Peyer's patch (tissue), 4 donors: Measurements from ENCODE around the gene CFAP99.

Experiments
- POLR2A ChIP-seq, 2 donors: fragments of 450-650 bp; IDR thresholded peaks; one replicate each; pipeline ENCODE4 v1.5.1; 2017; ENCODE audit warnings: antibody characterized with exemption in 2 of 2, mild to moderate bottlenecking in 2 of 2, moderate library complexity in 2 of 2
- TF ChIP-seq, protein P1 (sequence below), 6 experiments: fragments of 450-650 bp in 4 of 6; fragments of 200-600 bp in 2 of 6; sonication (generic) in 1 of 6; IDR thresholded peaks; one replicate each; pipeline ENCODE4 v1.5.1; 2017 to 2019; ENCODE audit warnings: antibody characterized with exemption in 6 of 6, mild to moderate bottlenecking in 3 of 6, moderate library complexity in 1 of 6

GRCh38 chr4:2457481-2458295 lies 38.9 kb downstream of the CFAP99 start:
- TF ChIP-seq, protein P1, sequence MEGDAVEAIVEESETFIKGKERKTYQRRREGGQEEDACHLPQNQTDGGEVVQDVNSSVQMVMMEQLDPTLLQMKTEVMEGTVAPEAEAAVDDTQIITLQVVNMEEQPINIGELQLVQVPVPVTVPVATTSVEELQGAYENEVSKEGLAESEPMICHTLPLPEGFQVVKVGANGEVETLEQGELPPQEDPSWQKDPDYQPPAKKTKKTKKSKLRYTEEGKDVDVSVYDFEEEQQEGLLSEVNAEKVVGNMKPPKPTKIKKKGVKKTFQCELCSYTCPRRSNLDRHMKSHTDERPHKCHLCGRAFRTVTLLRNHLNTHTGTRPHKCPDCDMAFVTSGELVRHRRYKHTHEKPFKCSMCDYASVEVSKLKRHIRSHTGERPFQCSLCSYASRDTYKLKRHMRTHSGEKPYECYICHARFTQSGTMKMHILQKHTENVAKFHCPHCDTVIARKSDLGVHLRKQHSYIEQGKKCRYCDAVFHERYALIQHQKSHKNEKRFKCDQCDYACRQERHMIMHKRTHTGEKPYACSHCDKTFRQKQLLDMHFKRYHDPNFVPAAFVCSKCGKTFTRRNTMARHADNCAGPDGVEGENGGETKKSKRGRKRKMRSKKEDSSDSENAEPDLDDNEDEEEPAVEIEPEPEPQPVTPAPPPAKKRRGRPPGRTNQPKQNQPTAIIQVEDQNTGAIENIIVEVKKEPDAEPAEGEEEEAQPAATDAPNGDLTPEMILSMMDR (IDR thresholded peaks at IDR 0.05): no peak
- TF ChIP-seq POLR2A (IDR thresholded peaks at IDR 0.05): no peak
